Liver (tissue), 10 donors: ENCODE measurements around the gene SYTL1. TPM values are rescaled to one million over a fixed set of nuclear protein-coding genes. Genes with fewer than 3 reads are reported as not detected.

Source experiments
- DNase-seq: peaks from one replicate; pipeline ENCODE4 v3.0.0-alpha.2; 2017; ENCODE audit warnings: low spot score
- H3K27ac ChIP-seq, 2 donors: one replicate each; pipeline ENCODE4 v1.7.0; 2013; ENCODE audit warnings: inconsistent platforms in 2 of 2, low read length in 2 of 2, control low read depth in 1 of 2, low read depth in 1 of 2, mild to moderate bottlenecking in 1 of 2
- H3K27me3 ChIP-seq, 4 donors: one replicate each; pipeline versions ENCODE4 v1.6.1 to v1.7.0; 2013; ENCODE audit warnings: low read length in 3 of 4, inconsistent platforms in 1 of 4, mild to moderate bottlenecking in 1 of 4, moderate library complexity in 1 of 4; ENCODE audit not compliant: control insufficient read depth in 4 of 4, insufficient read depth in 4 of 4
- H3K36me3 ChIP-seq, 4 donors: one replicate each; pipeline versions ENCODE4 v1.6.1 to v1.7.0; 2013; ENCODE audit warnings: low read length in 3 of 4, mild to moderate bottlenecking in 3 of 4, low read depth in 1 of 4, moderate library complexity in 1 of 4; ENCODE audit not compliant: control insufficient read depth in 4 of 4, insufficient read depth in 3 of 4
- H3K4me1 ChIP-seq, 4 donors: one replicate each; pipeline versions ENCODE4 v1.6.1 to v1.7.0; 2013; ENCODE audit warnings: low read length in 3 of 4, mild to moderate bottlenecking in 3 of 4, moderate library complexity in 1 of 4; ENCODE audit not compliant: control insufficient read depth in 4 of 4, insufficient read depth in 4 of 4
- H3K4me3 ChIP-seq, 3 donors: one replicate each; pipeline versions ENCODE4 v1.6.1 to v1.7.0; 2013; ENCODE audit warnings: low read length in 3 of 3, control low read depth in 1 of 3, low read depth in 1 of 3, mild to moderate bottlenecking in 1 of 3
- H3K9ac ChIP-seq, 2 donors: one replicate each; pipeline ENCODE4 v1.7.0; 2013; ENCODE audit warnings: low read length in 2 of 2, mild to moderate bottlenecking in 2 of 2, moderate library complexity in 2 of 2, control low read depth in 1 of 2, low read depth in 1 of 2
- H3K9me3 ChIP-seq, 4 donors: one replicate each; pipeline versions ENCODE4 v1.6.1 to v1.7.0; 2013; ENCODE audit warnings: low read length in 3 of 4; ENCODE audit not compliant: control insufficient read depth in 4 of 4
- CTCF ChIP-seq: fragments of 150-350 bp; IDR thresholded peaks from 2 replicates; pipeline ENCODE4 v1.5.1; 2017; ENCODE audit warnings: improper control_type of control experiment, low read depth, low read length; ENCODE audit not compliant: missing input control
- FOXA1 ChIP-seq: IDR thresholded peaks from 2 replicates; pipeline ENCODE4 v1.6.1; 2016; ENCODE audit warnings: antibody characterized with exemption
- JUND ChIP-seq, 2 donors: IDR thresholded peaks; 2 replicates each; pipeline ENCODE4 v1.6.1; 2016; ENCODE audit warnings: antibody characterized with exemption in 2 of 2
- RAD21 ChIP-seq, 2 donors: IDR thresholded peaks; 2 replicates each; pipeline ENCODE4 v1.6.1; 2016; ENCODE audit warnings: antibody characterized with exemption in 2 of 2, mild to moderate bottlenecking in 2 of 2
- REST ChIP-seq: IDR thresholded peaks from 2 replicates; pipeline ENCODE4 v1.6.1; 2016; ENCODE audit warnings: antibody characterized with exemption, mild to moderate bottlenecking
- RXRA ChIP-seq, 2 donors: IDR thresholded peaks; 2 replicates each; pipeline ENCODE4 v1.6.1; 2017 to 2018; ENCODE audit warnings: antibody characterized with exemption in 2 of 2, mild to moderate bottlenecking in 1 of 2
- YY1 ChIP-seq: IDR thresholded peaks from 2 replicates; pipeline ENCODE4 v1.6.1; 2016; ENCODE audit warnings: antibody characterized with exemption, mild to moderate bottlenecking
- WGBS: extraction: QIAGEN DNeasy Blood & Tissue Kit; methylation state at CpG from one replicate; pipeline ENCODE4 v1.1.7; 2013; 5-methylcytosine and 5-hydroxymethylcytosine counted together
- polyA plus RNA-seq, 2 donors: library from polyadenylated mRNA; stranded (reverse) in 1 of 2; unstranded in 1 of 2; fragments of 200-250 nt in 1 of 2; fragments of >200 nt in 1 of 2; fragmentation: Nextera tagmentation in 1 of 2; extraction: Ambion mirVana in 1 of 2; gene quantifications; one replicate each; pipeline versions ENCODE4 v1.2.1 to v1.2.3, GENCODE V29; 2013 to 2015
- small RNA-seq: library from RNA; depleted of rRNA; stranded (forward); fragments of <200 nt; gene quantifications from one replicate; pipeline ENCODE3, GENCODE V24; 2014
- total RNA-seq, 2 donors: library from RNA; depleted of rRNA; stranded (reverse); fragments of >200 nt; gene quantifications; one replicate each; pipeline ENCODE4 v1.2.3, GENCODE V29; 2014
- donor health status: healthy.
- donor health status: healthy.
- donor health status: healthy.
- donor health status: healthy.
- donor health status: healthy.

Gene SYTL1
- total and polyA plus RNA-seq, 4 donors, result 0.73 to 3.9 (median 1.4) TPM

- no peak for DNase-seq
- Histone ChIP-seq H3K4me1 (peaks cover 0 to 12% (median 2%) of the 10 kb centered on the region in 4 donors), H3K9ac (no peak overlapping the region)
Measured at GRCh38 chr1:27402349-27402754, 60.5 kb downstream of the SYTL1 start.

GRCh38 chr1:27403065-27403726 lies 61.4 kb downstream of the SYTL1 start:
- peaks cover 0 to 16% (median 5%) of the 10 kb centered on the region in 4 donors for H3K36me3 ChIP-seq
- 68% methylated on average over 24 of the region's 24 CpGs for WGBS
- H3K9me3 ChIP-seq, result no peaks in the 10 kb centered on the region
- H3K27ac ChIP-seq, result peak overlapping the region in 1 of 2 donors; percentile 15
- H3K27me3 ChIP-seq, result no peaks in the 10 kb centered on the region
- no peak for DNase-seq
- no peak overlapping the region for H3K9ac ChIP-seq
- H3K4me3 ChIP-seq, result no peak overlapping the region
- TF ChIP-seq JUND (IDR thresholded peaks at IDR 0.05) (no peak), CTCF (peak; percentile 23), RXRA (IDR thresholded peaks at IDR 0.05) (peak in 1 of 2 donors; percentile 14), FOXA1 (no peak), YY1 (peak; percentile 61)
- peaks cover 0 to 12% (median 2%) of the 10 kb centered on the region in 4 donors for H3K4me1 ChIP-seq

More at GRCh38 chr1:27402349-27402754, 60.5 kb downstream of the SYTL1 start:
- TF ChIP-seq CTCF, result peak; percentile 52
- peak; percentile 71 to 76 for TF ChIP-seq RAD21 (IDR thresholded peaks at IDR 0.05)
- no peak for TF ChIP-seq REST
- WGBS, result 35% methylated on average over 8 of the region's 8 CpGs
- Histone ChIP-seq H3K4me3 (no peak overlapping the region), H3K27ac (no peak overlapping the region), H3K36me3 (peaks cover 0 to 8% (median 2%) of the 10 kb centered on the region in 4 donors), H3K27me3 (no peaks in the 10 kb centered on the region), H3K9me3 (no peaks in the 10 kb centered on the region)

Small RNA genes lying within 50 kb of the gene (small RNA-seq; reads per million reads assigned to genes)
- gene RNU6-48P, result not detected

Other genes starting within 250 kb of the SYTL1 start
- gene SLC9A1, start 186.9 kb upstream of the SYTL1 start, total RNA-seq, result 1 to 10 TPM; 1.3 to 3.2 TPM
- gene SLC9A1, start 186.9 kb upstream of the SYTL1 start, polyA plus RNA-seq, result 1 to 10 TPM; 1.3 to 1.7 TPM
- gene WDTC1, start 107.4 kb upstream of the SYTL1 start, total RNA-seq, result 10 to 100 TPM; 19.8 to 25.0 TPM
- 10 to 100 TPM in 1 of 2 donors, 1 to 10 TPM in 1; 4.6 to 19.4 TPM for gene WDTC1, start 107.4 kb upstream of the SYTL1 start, polyA plus RNA-seq
- gene TMEM222, start 19.9 kb upstream of the SYTL1 start, total RNA-seq, result 10 to 100 TPM; 14.7 to 14.9 TPM
- gene TMEM222, start 19.9 kb upstream of the SYTL1 start, polyA plus RNA-seq, result 10 to 100 TPM; 28.6 to 32.9 TPM
- 1 to 10 TPM; 1.3 to 8.3 TPM for gene MAP3K6, start 24.9 kb downstream of the SYTL1 start, total RNA-seq
- gene MAP3K6, start 24.9 kb downstream of the SYTL1 start, polyA plus RNA-seq, result 1 to 10 TPM; 3.4 to 4.6 TPM
- gene FCN3, start 32.8 kb downstream of the SYTL1 start, total RNA-seq, result 100 to 1,000 TPM in 1 of 2 donors, 10 to 100 TPM in 1; 87.3 to 146 TPM
- gene FCN3, start 32.8 kb downstream of the SYTL1 start, polyA plus RNA-seq, result 100 to 1,000 TPM; 127 to 310 TPM
- gene CD164L2, start 41.3 kb downstream of the SYTL1 start, total RNA-seq, result not detected
- gene CD164L2, start 41.3 kb downstream of the SYTL1 start, polyA plus RNA-seq, result not detected
- under 1 TPM in 1 of 2 donors, not detected in 1; under 0.01 TPM for gene GPR3, start 50.6 kb downstream of the SYTL1 start, total RNA-seq
- gene GPR3, start 50.6 kb downstream of the SYTL1 start, polyA plus RNA-seq, result under 1 TPM in 1 of 2 donors, not detected in 1; 0.30 TPM
- 10 to 100 TPM; 15.1 to 37.7 TPM for gene WASF2, start 148.1 kb downstream of the SYTL1 start, total RNA-seq
- gene WASF2, start 148.1 kb downstream of the SYTL1 start, polyA plus RNA-seq, result 10 to 100 TPM; 11.6 to 22.4 TPM